A549 (cell line): Measurements from ENCODE around the gene SPATA6L.

Experiments
- CTCF ChIP-seq: fragments of >200 bp; sonication (Bioruptor Twin); formaldehyde crosslinking; IDR thresholded peaks from 3 replicates; pipeline ENCODE4 v1.5.1; 2016
- E2F6 ChIP-seq: IDR thresholded peaks from 2 replicates; pipeline ENCODE4 v1.6.1; 2012; ENCODE audit warnings: low read depth, borderline replicate concordance
- ELK1 ChIP-seq: fragments of 150-350 bp; IDR thresholded peaks from 2 replicates; pipeline ENCODE4 v1.6.1; 2014; ENCODE audit warnings: low read depth, mild to moderate bottlenecking, low read length
- EP300 ChIP-seq, 2 experiments: fragments of >200 bp; sonication (Bioruptor Twin); formaldehyde crosslinking; IDR thresholded peaks; 2 replicates in 1 of 2; 3 replicates in 1 of 2; pipeline ENCODE4 v1.6.1; 2016 to 2017
- HES2 ChIP-seq: fragments of >200 bp; sonication (Bioruptor Twin); formaldehyde crosslinking; IDR thresholded peaks from 2 replicates; pipeline ENCODE4 v1.6.1; 2016
- HEYL ChIP-seq: fragments of 250-450 bp; sonication (Bioruptor Pico); IDR thresholded peaks from 2 replicates; pipeline ENCODE4 v1.8.0; 2021; ENCODE audit warnings: mild to moderate bottlenecking, moderate library complexity
- HOXA7 ChIP-seq: fragments of 250-450 bp; sonication (Bioruptor Pico); IDR thresholded peaks from 2 replicates; pipeline ENCODE4 v1.5.0; 2020; ENCODE audit warnings: mild to moderate bottlenecking, moderate library complexity
- HOXB5 ChIP-seq: fragments of 250-450 bp; sonication (Bioruptor Pico); IDR thresholded peaks from 2 replicates; pipeline ENCODE4 v1.5.0; 2020; ENCODE audit warnings: mild to moderate bottlenecking, moderate library complexity
- MAX ChIP-seq: IDR thresholded peaks from 2 replicates; pipeline ENCODE4 v1.6.1; 2012
- RAD21 ChIP-seq, 2 experiments: fragments of >200 bp in 1 of 2; sonication (Bioruptor Twin) in 1 of 2; formaldehyde crosslinking in 1 of 2; IDR thresholded peaks in 1 of 2; conservative IDR thresholded peaks in 1 of 2; 2 replicates in 1 of 2; 3 replicates in 1 of 2; pipeline ENCODE4 v1.6.1; 2012 to 2018; ENCODE audit warnings: inconsistent platforms in 1 of 2
- REST ChIP-seq: fragments of 200-600 bp; sonication (generic); IDR thresholded peaks from 2 replicates; pipeline ENCODE4 v1.6.1; 2016; ENCODE audit warnings: antibody characterized with exemption, mild to moderate bottlenecking, moderate library complexity
- RFX5 ChIP-seq: fragments of 450-650 bp; IDR thresholded peaks from 2 replicates; pipeline ENCODE4 v1.7.1; 2014; ENCODE audit warnings: antibody characterized with exemption, mild to moderate bottlenecking, moderate library complexity
- USF2 ChIP-seq: fragments of 450-650 bp; IDR thresholded peaks from 2 replicates; pipeline ENCODE4 v1.6.1; 2014; ENCODE audit warnings: antibody characterized with exemption

- TF ChIP-seq CTCF (no peak), HOXA7 (CRISPR knock-in tag) (no peak), E2F6 (no peak), HES2 (no peak), MAX (no peak), HOXB5 (CRISPR knock-in tag) (no peak), RFX5 (no peak), HEYL (CRISPR knock-in tag) (no peak), USF2 (no peak), REST (no peak), RAD21 (conservative IDR thresholded peaks at IDR 0.05 in 1 of 2, IDR thresholded peaks at IDR 0.05 in 1 of 2) (no peak), EP300 (IDR thresholded peaks at IDR 0.05) (no peak), ELK1 (no peak)
These were observed 99.5 kb downstream of the SPATA6L start for GRCh38 chr9:4566806-4567205.
